Measurements from ENCODE around the gene PIGO.

The PIGO gene

DNA sequence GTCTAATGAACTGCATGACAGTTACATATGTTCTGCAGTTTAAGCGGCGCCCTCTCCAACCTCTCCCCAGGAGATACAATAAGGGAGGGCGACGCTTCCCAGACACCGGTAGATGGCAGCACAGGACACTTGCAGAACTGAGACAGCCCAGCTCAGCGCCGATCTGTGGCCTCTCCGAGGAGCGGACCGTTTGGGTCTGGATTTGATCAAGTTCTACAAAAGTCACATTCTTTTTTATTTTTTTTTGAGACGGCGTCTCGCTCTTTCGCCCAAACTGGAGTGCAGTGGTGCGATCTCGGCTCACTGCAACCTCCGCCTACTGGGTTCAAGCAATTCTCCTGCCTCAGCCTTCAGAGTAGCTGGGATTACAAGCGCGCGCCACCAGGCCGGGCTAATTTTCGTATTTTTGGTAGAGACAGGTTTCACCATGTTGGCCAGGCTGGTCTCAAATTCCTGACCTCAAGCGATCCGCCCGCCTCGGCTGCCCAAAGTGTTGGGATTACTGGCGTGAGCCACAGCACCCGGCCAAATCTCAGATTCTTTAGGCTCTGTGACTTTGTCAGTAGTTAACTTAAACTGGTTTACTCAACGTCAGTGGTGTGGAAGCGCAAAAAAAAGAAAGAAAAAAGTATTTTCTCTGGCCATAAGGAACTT, 20.6 kb upstream of the PIGO start:
- TF ChIP-seq, protein P1, sequence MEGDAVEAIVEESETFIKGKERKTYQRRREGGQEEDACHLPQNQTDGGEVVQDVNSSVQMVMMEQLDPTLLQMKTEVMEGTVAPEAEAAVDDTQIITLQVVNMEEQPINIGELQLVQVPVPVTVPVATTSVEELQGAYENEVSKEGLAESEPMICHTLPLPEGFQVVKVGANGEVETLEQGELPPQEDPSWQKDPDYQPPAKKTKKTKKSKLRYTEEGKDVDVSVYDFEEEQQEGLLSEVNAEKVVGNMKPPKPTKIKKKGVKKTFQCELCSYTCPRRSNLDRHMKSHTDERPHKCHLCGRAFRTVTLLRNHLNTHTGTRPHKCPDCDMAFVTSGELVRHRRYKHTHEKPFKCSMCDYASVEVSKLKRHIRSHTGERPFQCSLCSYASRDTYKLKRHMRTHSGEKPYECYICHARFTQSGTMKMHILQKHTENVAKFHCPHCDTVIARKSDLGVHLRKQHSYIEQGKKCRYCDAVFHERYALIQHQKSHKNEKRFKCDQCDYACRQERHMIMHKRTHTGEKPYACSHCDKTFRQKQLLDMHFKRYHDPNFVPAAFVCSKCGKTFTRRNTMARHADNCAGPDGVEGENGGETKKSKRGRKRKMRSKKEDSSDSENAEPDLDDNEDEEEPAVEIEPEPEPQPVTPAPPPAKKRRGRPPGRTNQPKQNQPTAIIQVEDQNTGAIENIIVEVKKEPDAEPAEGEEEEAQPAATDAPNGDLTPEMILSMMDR (IDR thresholded peaks at IDR 0.05; ENCODE audit: extremely low read depth, insufficient read depth, missing control alignments), result peak; percentile 96
- DNase-seq (ENCODE audit: low spot score), result peak; percentile 82
- in situ Hi-C loops (cut with MboI; ENCODE audit: low pct_unique_long_range_greater_than_20kb, low sequenced_read_pairs, unreplicated experiment), result no loop called here

DNA sequence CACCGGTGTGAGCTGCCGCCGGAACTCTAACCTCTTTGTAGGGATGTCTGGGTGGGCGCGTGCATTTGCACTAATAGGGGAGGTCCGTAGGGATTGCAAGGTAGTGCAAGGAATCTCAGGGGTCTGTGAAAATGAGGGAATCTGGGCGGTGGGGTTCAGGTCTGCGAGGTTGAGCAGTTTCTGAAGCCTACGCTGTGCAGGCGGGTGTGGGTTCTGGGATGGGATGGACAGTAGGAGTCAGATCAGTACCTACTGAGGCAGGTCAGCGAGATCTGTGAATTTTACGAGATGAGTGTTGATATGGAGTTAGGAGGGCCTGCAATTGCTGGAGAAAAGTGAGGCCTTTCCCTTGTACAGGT, 20.1 kb upstream of the PIGO start:
- in situ Hi-C loops (cut with MboI; ENCODE audit: low pct_unique_long_range_greater_than_20kb, low sequenced_read_pairs, unreplicated experiment), result no loop called here
- DNase-seq (ENCODE audit: low spot score), result no peak
- TF ChIP-seq, protein P1 (IDR thresholded peaks at IDR 0.05; ENCODE audit: extremely low read depth, insufficient read depth, missing control alignments), result no peak

DNA sequence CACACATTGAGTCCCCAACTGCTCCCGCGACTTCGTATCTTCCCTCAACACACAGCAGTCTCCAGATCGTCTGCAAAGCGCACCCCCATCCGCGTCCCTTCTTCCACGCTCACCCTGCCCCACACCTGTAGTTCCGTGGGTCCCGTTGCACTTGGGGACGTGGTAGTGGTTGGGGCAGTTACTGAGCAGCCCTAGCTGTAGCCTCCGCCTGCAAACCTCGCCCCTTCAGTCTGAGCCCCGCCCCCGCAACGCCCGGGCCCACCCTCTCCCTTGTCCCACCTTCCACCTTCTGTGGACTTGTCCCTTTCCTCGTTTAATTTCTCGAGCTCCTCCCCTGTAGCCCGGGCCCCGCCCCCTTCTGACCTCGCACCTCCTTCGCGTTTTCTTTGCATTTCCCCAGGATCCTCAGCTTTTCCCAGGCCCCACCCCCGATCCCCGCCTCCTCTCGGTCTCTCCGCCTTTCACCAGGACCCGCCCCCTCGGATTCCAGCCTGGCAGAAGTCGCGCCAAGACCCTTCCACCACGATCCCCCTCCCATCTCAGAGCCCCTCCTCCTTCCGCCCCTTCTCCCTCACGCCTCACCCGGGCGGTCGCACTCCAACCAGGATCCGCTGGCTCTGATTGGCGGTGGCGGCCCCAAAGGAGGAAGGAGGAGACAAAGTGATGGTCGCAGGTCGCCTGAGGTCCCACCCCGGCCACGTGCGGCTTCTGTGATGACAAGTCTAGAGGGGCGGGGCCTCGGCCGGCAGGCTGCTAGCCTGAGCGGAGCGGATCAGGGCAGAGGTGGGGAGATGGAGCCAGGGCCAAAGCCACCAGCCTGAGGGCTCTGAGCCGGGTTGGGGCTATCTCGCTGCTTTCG, 19.5 kb upstream of the PIGO start, which contains the start of gene ATOSB:
TSS of gene ATOSB (minus strand) at position 183 of the 859 bp plus-strand sequence. CDS start 7,588 bp downstream, outside the sequence.
- TF ChIP-seq, protein P1 (IDR thresholded peaks at IDR 0.05; ENCODE audit: extremely low read depth, insufficient read depth, missing control alignments), result no peak
- in situ Hi-C loops (cut with MboI; ENCODE audit: low pct_unique_long_range_greater_than_20kb, low sequenced_read_pairs, unreplicated experiment), result no loop called here
- DNase-seq (ENCODE audit: low spot score), result peak; percentile 91

DNA sequence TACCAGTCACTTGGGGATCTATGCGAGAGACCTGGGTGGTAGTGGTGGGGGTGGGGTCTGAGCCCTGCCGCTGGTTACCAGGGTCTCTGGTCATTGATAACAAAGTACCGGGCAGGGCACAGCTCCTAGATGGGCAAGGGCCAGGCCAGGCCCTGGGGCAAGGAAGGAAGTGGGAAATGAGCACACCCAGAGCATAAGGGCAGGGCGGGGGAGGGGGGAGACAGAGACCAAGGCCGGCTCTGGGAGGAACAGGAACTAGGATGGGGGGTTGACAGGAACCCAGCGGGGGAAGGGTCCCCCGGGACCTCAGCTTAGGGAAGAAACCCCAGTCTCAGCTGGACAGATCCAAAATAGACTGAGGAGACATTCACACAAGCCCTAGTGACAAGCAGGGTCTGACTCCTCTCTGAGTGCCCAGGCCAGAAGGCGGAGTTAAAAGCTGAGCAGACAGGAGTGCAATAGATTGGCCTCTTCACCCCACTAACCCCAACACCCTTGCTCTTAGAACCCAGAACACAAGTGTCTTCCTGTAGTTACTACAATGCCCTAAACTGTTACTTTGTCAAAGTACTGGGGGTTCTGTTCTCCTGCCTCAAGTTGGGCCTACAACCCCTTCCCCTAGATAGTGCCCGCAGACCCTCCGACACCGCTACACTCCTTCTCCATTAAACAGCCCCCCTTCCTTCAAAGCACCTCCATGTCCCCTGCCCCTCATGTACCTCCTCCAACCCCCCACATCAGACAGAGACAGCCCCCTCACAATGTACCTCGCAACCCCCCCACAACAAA, 18.6 kb upstream of the PIGO start:
- no peak for DNase-seq (ENCODE audit: low spot score)
- TF ChIP-seq, protein P1 (IDR thresholded peaks at IDR 0.05; ENCODE audit: extremely low read depth, insufficient read depth, missing control alignments), result no peak
- in situ Hi-C loops (cut with MboI; ENCODE audit: low pct_unique_long_range_greater_than_20kb, low sequenced_read_pairs, unreplicated experiment), result no loop called here

DNA sequence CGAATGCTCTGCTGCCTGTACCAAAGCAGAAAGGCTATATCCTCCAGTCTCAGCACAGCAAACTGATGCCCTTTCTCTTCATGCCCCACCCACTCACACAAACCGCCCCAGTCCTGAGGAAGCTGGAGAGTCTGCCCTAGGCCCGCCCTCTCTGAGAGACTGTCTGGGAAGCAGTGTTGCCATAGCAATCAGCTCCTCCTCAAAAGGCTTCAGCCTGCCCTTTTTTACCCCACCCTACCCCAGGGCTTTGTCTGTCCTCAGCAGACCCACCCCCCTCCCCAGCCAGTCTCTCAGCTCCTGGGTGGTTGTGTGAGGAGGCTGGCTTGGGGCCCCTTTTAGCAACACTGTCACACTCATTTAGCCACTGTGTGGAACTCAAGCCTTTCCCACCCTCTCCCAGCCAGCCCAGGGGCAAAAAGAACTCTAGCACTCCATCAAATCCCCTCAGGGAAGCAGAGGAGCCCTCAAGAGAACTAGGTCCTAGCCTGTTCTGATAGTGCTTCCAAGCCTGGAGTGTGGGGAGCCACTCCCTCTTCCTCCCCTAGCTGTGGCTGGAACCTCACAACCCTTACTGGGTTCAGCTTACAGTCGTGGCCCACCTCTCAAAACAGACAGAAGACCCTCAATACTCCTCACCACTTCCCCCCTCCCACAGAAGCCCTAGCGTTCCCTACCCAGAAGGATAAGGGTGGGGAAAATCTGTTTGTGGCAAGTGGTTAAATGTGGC, 17.9 kb upstream of the PIGO start:
- in situ Hi-C loops (cut with MboI; ENCODE audit: low pct_unique_long_range_greater_than_20kb, low sequenced_read_pairs, unreplicated experiment), result no loop called here
- TF ChIP-seq, protein P1 (IDR thresholded peaks at IDR 0.05; ENCODE audit: extremely low read depth, insufficient read depth, missing control alignments), result no peak
- DNase-seq (ENCODE audit: low spot score), result peak; percentile 54
